Left lung (tissue), 10 donors: ENCODE measurements around the gene ABCD1. TPM values are rescaled to one million over a fixed set of nuclear protein-coding genes. Genes with fewer than 3 reads are reported as not detected.

Experiments
- ATAC-seq: fragments of 200-7000 bp; cut with Tn5 transposase; one replicate; pipeline ENCODE4 v1.9.1; 2020; ENCODE audit warnings: moderate library complexity
- DNase-seq, 4 donors: peaks; one replicate each; pipeline ENCODE4 v3.0.0-alpha.2; 2013 to 2020
- H3K27ac ChIP-seq, 2 donors: fragments of 200-600 bp; sonication (generic) in 1 of 2; one replicate each; pipeline versions ENCODE4 v1.5.0 to v1.8.0; 2020 to 2021
- H3K27me3 ChIP-seq, 2 donors: fragments of 200-600 bp; sonication (generic) in 1 of 2; one replicate each; pipeline versions ENCODE4 v1.5.0 to v1.8.0; 2020 to 2021
- H3K36me3 ChIP-seq, 2 donors: fragments of 200-600 bp; sonication (generic) in 1 of 2; one replicate each; pipeline versions ENCODE4 v1.5.0 to v1.8.0; 2020 to 2021
- H3K4me1 ChIP-seq, 2 donors: fragments of 200-600 bp; one replicate each; pipeline ENCODE4 v1.8.0; 2021
- H3K4me3 ChIP-seq, 2 donors: fragments of 200-600 bp; sonication (generic) in 1 of 2; one replicate each; pipeline versions ENCODE4 v1.5.0 to v1.8.0; 2020 to 2021; ENCODE audit warnings: mild to moderate bottlenecking in 1 of 2
- H3K9me3 ChIP-seq, 2 donors: fragments of 200-600 bp; sonication (generic) in 1 of 2; one replicate each; pipeline versions ENCODE4 v1.5.0 to v1.8.0; 2020 to 2021
- intact Hi-C, 2 donors: fragments of 100-400 bp; cut with DNase I; formaldehyde crosslinking; loops; one replicate each; pipeline versions ENCODE4 v1.11.2 to v1.14.2; 2022
- polyA plus RNA-seq, 6 donors: library from polyadenylated mRNA; unstranded; fragments of 120-200 nt; gene quantifications; one replicate each; pipeline ENCODE4 v1.2.1, GENCODE V29; 2013; ENCODE audit not compliant: insufficient read length in 6 of 6
- total RNA-seq, 2 donors: library from RNA; stranded (reverse); fragmentation: NEBNext Ultra II Directional; extraction: Animal tissue kit (Norgen Biotek cat#: 25700); gene quantifications; one replicate each; pipeline ENCODE4 v1.2.1, GENCODE V29; 2021
- TF ChIP-seq, protein P1 (sequence below), 2 donors: fragments of 200-600 bp; sonication (generic) in 1 of 2; IDR thresholded peaks; one replicate each; pipeline versions ENCODE4 v1.5.0 to v1.8.0; 2021; ENCODE audit warnings: antibody characterized with exemption in 2 of 2
- donor health status: DM: no; HTN: yes; CAD: no.
- donor health status: DM: no; HTN: no; CAD: no.

The ABCD1 gene
- total and polyA plus RNA-seq, 8 donors: 6.5 to 18.5 (median 10.0) TPM

DNA sequence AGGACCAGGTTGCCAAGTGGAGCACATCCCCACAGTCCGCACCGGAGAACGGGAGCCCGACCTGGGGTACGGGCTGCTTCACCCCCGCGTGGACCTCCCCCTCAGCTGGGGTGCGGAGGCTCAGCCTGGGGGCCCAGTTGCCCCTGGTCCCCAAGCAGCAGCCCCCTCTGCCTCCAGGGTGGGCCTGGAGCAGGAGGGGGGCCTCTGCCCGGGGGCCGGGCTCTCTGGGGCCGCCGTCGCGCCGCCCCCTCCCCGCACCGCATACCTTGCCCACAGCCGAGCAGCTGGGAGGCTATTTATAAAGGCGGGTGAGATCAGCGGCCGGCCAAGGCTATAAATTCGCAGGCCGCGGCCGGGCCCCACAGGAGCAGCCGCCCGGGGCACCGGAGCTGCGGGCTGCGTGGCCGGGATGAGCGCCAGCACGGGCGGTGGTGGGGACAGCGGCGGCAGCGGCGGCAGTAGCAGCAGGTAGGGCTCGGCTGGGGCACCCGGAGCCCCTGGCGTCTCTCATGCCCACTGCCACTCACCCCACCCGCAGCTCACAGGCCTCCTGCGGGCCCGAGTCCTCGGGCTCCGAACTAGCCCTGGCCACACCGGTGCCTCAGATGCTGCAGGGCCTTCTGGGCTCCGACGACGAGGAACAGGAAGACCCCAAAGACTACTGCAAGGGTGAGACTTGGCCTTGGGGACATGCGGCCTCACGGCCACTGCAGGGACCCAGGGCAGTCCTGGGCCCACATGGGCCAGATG is 56.2 kb downstream of the ABCD1 start, which contains the start of gene SRPK3:
Gene SRPK3 (plus strand): TSS at position 364 of the 750 bp plus-strand sequence. CDS start 46 bp downstream, at position 410.
- Histone ChIP-seq H3K27me3 (peaks cover 0 to 37% of the 10 kb centered on the region in 2 donors), H3K9me3 (no peaks in the 10 kb centered on the region), H3K36me3 (peaks cover 0 to 26% of the 10 kb centered on the region in 2 donors), H3K4me3 (no peak within 1 kb of the TSS), H3K27ac (no peak within 1 kb of the TSS), H3K4me1 (no peaks in the 10 kb centered on the region)
- TF ChIP-seq, protein P1, sequence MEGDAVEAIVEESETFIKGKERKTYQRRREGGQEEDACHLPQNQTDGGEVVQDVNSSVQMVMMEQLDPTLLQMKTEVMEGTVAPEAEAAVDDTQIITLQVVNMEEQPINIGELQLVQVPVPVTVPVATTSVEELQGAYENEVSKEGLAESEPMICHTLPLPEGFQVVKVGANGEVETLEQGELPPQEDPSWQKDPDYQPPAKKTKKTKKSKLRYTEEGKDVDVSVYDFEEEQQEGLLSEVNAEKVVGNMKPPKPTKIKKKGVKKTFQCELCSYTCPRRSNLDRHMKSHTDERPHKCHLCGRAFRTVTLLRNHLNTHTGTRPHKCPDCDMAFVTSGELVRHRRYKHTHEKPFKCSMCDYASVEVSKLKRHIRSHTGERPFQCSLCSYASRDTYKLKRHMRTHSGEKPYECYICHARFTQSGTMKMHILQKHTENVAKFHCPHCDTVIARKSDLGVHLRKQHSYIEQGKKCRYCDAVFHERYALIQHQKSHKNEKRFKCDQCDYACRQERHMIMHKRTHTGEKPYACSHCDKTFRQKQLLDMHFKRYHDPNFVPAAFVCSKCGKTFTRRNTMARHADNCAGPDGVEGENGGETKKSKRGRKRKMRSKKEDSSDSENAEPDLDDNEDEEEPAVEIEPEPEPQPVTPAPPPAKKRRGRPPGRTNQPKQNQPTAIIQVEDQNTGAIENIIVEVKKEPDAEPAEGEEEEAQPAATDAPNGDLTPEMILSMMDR (IDR thresholded peaks at IDR 0.05): no peak
- intact Hi-C loops: no loop called here
- ATAC-seq (no peak), DNase-seq (no peak)

DNA sequence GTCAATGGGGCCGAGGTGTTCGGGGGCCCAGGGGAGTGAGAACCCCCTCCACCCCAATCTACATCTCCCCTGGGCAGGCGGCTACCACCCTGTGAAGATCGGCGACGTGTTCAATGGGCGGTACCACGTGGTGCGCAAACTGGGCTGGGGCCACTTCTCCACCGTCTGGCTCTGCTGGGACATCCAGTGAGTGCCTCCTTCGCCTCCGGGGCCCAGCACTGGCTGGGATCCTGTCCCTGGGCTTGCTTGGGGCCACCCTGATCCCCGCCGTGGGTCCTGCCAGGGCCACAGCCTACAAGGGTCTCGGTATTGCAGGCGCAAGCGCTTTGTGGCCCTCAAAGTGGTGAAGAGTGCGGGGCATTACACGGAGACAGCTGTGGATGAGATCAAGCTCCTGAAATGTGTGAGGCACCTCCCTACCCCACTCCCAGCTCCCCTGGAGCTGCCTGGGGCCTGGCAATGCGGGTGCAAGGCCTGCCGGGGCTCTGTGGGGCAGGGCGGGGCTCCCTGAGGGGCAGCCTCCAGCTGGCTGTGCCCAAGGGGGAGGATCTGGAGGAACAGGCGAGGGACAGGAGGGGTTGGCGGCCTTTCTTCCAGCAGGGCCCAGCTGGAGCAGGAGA is 56.9 kb downstream of the ABCD1 start:
- no peak for DNase-seq
- TF ChIP-seq, protein P1 (IDR thresholded peaks at IDR 0.05): no peak
- no peak overlapping the region for H3K27ac ChIP-seq
- H3K9me3 ChIP-seq: no peaks in the 10 kb centered on the region
- H3K4me3 ChIP-seq: no peak overlapping the region
- intact Hi-C loops: no loop called here
- no peaks in the 10 kb centered on the region for H3K4me1 ChIP-seq
- no peak for ATAC-seq
- peaks cover 0 to 37% of the 10 kb centered on the region in 2 donors for H3K27me3 ChIP-seq
- peaks cover 0 to 33% of the 10 kb centered on the region in 2 donors for H3K36me3 ChIP-seq

DNA sequence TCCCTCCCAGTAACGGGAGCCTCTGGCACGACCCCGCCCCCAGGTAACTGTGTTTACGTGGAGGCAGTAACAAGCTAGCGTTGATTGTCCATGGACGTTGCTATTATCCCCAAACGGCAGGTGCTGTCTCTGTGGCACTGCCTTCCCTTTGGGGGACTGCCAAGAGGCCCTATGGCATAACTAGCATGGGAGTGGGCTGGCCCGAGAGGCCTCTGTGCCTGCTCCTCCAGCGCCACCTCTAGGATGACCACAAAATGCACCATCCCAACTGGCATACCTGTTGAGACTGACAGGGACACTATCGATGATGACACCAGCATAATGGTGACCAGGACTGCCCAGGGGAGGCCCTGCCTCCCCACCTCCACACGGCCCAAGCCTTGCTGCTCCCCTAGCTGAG is 57.7 kb downstream of the ABCD1 start:
- ATAC-seq (no peak), DNase-seq (no peak)
- H3K36me3 ChIP-seq: peaks cover 0 to 41% of the 10 kb centered on the region in 2 donors
- H3K4me1 ChIP-seq: no peaks in the 10 kb centered on the region
- no peak overlapping the region for H3K27ac ChIP-seq
- H3K27me3 ChIP-seq: peaks cover 0 to 37% of the 10 kb centered on the region in 2 donors
- no peaks in the 10 kb centered on the region for H3K9me3 ChIP-seq
- no peak overlapping the region for H3K4me3 ChIP-seq
- intact Hi-C loops: no loop called here
- TF ChIP-seq, protein P1 (IDR thresholded peaks at IDR 0.05): no peak

DNA sequence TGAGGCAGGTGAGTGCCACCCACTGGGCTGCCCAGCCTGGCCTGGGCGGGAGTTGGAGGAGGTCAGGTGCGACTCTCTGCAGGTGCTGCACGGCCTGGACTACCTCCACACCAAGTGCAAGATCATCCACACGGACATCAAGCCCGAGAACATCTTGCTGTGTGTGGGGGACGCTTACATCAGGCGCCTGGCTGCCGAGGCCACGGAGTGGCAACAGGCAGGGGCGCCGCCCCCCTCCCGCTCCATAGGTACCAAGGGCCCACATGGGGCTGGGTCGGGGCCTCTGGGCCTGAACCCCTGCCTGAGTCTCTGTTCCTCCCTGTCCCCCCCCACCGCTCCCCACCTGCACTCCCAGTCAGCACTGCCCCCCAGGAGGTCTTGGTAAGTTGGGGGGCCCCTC is 58.2 kb downstream of the ABCD1 start:
- H3K27ac ChIP-seq: no peak overlapping the region
- no peak for ATAC-seq
- no peak for DNase-seq
- peaks cover 0 to 32% of the 10 kb centered on the region in 2 donors for H3K27me3 ChIP-seq
- intact Hi-C loops: no loop called here
- no peaks in the 10 kb centered on the region for H3K9me3 ChIP-seq
- TF ChIP-seq, protein P1 (IDR thresholded peaks at IDR 0.05): no peak
- no peaks in the 10 kb centered on the region for H3K4me1 ChIP-seq
- H3K36me3 ChIP-seq: peaks cover 0 to 46% of the 10 kb centered on the region in 2 donors
- H3K4me3 ChIP-seq: no peak overlapping the region

- no peaks in the 10 kb centered on the region for H3K4me1 ChIP-seq
- peaks cover 0 to 52% of the 10 kb centered on the region in 2 donors for H3K36me3 ChIP-seq
- H3K4me3 ChIP-seq: no peak overlapping the region
- ATAC-seq (no peak), DNase-seq (no peak)
- no peak overlapping the region for H3K27ac ChIP-seq
- intact Hi-C loops: no loop called here
- no peaks in the 10 kb centered on the region for H3K9me3 ChIP-seq
- TF ChIP-seq, protein P1 (IDR thresholded peaks at IDR 0.05): no peak
- peaks cover 0 to 32% of the 10 kb centered on the region in 2 donors for H3K27me3 ChIP-seq
Observed at GRCh38 chrX:153783378-153784013, 58.8 kb downstream of the ABCD1 start.
